ENCODE measurements around the gene PLEKHA7.

Gene PLEKHA7

GRCh38 chr11:16749666-16750065 lies 264.5 kb downstream of the PLEKHA7 start:
- DNase-seq (ENCODE audit: low spot score) = no peak
- no peak for TF ChIP-seq CTCF (IDR thresholded peaks at IDR 0.05; ENCODE audit: extremely low read depth, missing control alignments)

DNA sequence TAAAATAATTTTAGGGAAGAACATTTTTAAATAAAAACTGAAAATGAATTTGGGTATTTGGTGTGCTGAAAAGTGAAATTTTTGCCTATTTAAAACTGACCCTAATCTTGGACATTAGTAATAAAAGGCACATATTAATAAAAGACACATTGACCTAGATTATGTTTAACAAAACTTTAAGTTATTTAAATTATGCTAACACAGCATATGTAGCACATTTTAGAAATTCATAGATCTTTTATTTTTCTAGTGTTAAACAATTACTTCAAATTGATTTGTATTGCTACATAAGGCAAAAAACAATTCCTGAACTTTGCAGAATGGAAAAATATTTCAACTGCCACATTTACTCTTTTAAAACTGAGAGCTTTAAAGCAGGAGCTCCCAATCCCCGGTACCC lies 265.1 kb downstream of the PLEKHA7 start:
- DNase-seq (ENCODE audit: low spot score) = no peak
- TF ChIP-seq CTCF (IDR thresholded peaks at IDR 0.05; ENCODE audit: extremely low read depth, missing control alignments) = no peak

- no peak for TF ChIP-seq CTCF (IDR thresholded peaks at IDR 0.05; ENCODE audit: extremely low read depth, missing control alignments)
- DNase-seq (ENCODE audit: low spot score) = no peak
Observed at GRCh38 chr11:16745950-16746605, 268.1 kb downstream of the PLEKHA7 start.

GRCh38 chr11:16744128-16744725 lies 270.0 kb downstream of the PLEKHA7 start:
- DNase-seq (ENCODE audit: low spot score) = no peak
- TF ChIP-seq CTCF (IDR thresholded peaks at IDR 0.05; ENCODE audit: extremely low read depth, missing control alignments) = no peak

DNA sequence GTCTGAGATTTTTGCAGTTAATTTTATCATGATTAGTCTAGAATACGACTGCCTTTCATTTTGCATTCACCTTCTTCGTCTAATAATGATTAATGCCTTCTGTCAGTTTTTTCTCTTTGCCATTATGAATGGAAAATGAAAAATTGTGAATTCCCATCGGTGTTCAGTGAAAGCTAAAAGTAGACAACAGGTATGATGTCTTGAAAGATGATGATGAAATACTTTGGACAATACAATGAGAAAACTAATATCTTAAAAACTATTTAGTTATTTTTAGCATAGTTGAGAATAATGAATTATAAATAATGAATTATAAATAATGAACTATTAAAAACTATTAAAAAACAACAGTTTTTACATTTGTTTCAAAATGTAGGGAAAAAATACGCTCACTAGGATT lies 270.7 kb downstream of the PLEKHA7 start:
- no peak for TF ChIP-seq CTCF (IDR thresholded peaks at IDR 0.05; ENCODE audit: extremely low read depth, missing control alignments)
- no peak for DNase-seq (ENCODE audit: low spot score)

GRCh38 chr11:16741473-16741872 lies 272.7 kb downstream of the PLEKHA7 start:
- no peak for DNase-seq (ENCODE audit: low spot score)
- no peak for TF ChIP-seq CTCF (IDR thresholded peaks at IDR 0.05; ENCODE audit: extremely low read depth, missing control alignments)

DNA sequence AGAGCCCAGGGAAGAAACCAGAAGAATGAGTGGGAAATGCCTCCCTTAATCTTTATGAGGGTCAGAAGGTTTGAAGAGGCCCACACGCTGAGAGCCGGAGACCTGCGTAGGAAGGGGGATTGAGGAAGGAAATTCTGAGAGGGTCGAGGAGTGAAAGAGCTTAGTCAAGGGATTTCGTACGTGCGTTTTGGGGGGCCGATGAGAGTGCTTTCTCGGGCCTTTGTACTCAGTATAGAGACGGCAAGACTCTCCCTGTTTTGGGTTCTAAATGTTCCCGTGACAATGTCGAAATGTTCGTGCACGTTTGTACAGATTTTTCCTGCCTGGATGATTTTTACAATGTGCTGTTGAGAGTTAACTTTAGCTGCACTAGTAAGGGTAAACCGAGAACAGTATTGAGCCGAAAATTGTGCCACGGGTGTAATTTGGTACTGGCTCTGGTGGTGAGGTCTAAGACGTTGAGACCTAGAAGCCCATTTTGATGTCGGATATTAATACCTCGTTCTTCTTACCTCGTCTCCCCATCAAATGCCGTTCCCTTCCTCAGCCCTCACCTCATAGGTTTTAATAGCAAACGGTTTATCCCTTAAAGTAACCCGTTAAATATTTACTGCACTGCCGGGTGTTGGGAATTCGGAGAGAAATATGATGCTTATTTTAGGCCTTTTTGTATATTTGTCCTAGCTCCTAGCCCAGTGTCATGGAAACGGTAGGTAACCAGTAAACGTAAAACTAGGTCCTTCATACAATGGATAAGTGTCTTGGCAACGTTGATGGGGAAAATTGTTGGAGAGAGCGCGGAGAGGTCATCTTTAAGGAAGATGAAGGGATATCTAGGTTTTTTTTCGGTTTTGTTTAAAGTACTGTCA lies 275.0 kb downstream of the PLEKHA7 start:
- no peak for DNase-seq (ENCODE audit: low spot score)
- TF ChIP-seq CTCF (IDR thresholded peaks at IDR 0.05; ENCODE audit: extremely low read depth, missing control alignments) = no peak
